NCI-H2227 (cell line): Measurements from ENCODE around the gene OTOP3.

Experiments
- DNase-seq: peaks from one replicate; lab custom pipeline; 2025; ENCODE audit not compliant: unreplicated experiment; lab: John Stamatoyannopoulos, UW

OTOP3 gene

GRCh38 chr17:74981318-74981978 is 45.8 kb downstream of the OTOP3 start:
- no peak for DNase-seq

- DNase-seq: peak; percentile 92
Measured at GRCh38 chr17:74981979-74982662, 46.4 kb downstream of the OTOP3 start.

DNA sequence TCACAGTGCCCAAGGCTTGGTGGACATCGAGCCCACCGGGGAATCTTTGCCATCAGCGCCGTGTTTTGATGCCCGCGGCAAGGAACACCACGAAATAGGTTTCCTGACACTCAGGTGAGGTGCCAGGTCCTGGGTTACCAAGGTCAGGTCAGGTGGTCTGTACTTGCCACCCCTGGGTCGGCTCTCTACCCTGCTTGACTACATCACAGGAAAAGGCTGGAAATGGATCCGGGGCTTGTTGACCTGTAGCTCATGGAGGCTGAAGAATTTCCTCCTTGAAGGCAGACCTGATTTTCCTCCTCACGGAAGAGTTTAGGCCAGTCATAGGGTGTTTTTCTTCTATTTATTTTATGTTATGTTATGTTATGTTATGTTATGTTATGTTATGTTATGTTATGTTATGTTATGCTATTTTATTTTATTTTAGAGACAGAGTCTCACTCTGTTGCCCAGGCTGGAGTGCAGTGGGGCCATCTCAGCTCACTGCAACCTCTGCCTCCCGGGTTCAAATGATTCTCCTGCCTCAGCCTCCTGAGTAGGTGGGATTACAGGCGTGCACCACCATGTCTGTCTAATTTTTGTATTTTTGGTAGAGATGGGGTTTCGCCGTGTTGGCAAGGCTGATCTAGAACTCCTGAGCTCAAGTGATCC is 47.1 kb downstream of the OTOP3 start:
- peak; percentile 36 for DNase-seq

DNA sequence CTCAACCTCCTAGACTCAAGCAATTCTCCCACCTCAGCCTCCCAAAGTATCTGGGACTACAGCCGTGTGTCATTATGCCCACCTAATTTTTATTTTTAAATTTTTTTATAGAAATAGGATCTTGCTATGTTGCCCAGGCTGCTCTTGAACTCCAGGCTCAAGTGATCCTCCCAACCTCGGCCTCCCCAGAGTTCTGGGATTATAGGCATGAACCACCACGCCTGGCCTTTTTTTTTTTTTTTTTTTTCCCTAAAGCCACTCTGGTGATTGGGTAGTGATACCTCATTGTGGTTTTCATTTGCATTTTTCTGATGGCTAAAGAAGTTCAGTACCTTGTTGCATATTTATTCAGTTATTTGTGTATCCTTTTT is 50.5 kb downstream of the OTOP3 start:
- no peak for DNase-seq

DNA sequence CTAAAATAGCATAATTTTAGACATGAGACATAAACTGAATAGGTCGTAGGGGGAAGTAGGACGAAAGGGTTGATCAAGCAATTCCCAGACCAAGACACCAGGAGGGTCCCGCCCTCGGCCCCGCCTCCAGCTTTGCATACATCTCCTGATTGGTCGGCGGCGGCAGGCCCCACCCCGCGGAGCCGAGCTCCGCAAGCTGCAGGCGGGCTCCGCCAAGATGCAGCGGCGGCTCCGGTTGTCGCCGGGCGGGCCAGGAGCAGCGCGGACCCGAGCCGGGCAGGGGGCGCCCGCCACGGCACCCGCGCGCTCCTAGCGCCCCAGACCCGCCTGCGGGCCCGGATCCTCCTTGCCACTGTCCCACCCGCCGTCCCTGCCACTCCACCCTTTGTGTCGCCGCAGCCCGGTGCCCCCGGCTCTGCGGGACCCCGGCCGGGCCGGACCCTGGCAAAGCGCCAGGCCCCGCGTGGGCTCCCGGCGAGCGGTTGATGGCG is 51.8 kb downstream of the OTOP3 start, which contains the start of gene CDR2L:
TSS of gene CDR2L (plus strand) at position 215 of the 491 bp plus-strand sequence. CDS start 412 bp downstream, outside the sequence.
- DNase-seq: peak; percentile 96

DNA sequence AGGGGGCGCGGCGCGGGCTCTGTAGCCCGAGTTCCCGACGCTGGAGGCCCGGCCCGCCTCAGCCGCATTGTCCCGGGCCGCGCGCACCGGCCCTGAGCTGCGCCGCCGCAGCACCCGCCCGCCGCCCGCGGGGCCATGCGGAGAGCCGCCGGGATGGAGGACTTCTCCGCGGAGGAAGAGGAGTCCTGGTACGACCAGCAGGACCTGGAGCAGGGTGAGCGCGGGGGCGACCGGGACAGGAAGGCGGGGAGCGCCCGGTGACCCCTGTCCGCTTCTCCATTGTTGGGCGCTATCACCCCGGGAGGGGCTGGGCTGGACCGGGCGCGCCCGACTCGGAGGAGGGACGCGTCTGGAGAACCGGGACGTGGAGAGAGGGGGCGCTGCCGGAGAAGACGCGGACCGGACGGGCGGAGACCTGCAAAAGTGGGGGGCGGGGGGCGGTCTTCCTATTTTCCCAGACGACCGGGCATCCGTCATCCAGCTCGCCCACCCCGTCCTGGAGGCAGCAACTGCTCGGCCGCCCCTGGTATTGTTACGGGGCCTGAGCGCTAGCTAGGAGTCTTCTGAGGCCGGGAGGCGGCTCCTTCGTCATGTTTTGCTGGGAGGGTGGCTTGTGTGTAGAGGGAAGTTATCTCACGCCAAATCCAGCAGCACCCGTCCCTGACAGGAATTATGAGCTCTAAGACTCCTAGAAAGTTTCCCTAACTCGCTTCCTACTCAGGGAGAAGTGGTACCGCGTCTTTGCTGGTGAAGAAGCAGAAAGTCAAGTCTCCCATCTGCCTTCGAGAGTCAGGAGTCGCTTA is 52.4 kb downstream of the OTOP3 start:
- peak; percentile 77 for DNase-seq

GRCh38 chr17:74990581-74991105 is 54.9 kb downstream of the OTOP3 start:
- DNase-seq: no peak

DNA sequence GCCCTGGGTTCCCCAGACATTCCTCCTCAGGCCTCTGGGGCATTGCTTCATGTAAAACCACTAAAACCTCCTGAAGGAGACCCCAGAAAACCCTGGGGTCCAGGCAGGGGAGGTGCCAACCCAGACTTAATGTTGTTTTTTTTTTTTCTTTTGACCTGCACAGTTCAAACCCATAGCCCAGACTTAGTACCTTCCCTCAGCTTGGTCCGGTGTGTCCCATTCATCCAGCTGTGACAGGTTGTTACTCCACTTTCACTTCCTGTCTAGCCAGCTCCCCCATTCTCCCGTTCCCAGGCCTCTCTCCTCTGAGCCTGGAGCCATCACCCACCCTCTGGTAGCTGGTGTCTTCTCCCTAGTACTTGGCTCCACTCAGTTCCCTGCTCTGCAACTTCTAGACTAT is 56.5 kb downstream of the OTOP3 start:
- DNase-seq: no peak

GRCh38 chr17:74994440-74994839 is 58.7 kb downstream of the OTOP3 start:
- DNase-seq: no peak

DNA sequence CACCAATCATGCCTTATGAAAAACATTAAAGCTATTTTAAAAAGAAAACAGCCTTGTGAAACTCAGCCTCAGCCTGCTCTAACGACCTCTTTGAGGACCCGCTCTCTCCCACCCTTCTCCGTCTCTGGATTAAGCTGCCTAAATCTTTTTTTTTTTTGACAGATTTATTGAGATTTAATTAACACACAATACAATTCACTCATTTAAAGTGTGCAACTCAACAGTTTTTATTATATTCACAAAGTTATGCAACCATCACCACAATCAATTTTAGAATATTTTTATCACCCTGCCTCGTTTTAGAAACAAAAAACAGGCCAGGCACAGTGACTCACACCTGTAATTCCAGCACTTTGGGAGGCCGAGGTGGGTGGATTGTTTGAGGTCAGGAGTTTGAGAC is 60.1 kb downstream of the OTOP3 start:
- no peak for DNase-seq

- DNase-seq: no peak
Measured at GRCh38 chr17:74998783-74999182, 63.1 kb downstream of the OTOP3 start.

DNA sequence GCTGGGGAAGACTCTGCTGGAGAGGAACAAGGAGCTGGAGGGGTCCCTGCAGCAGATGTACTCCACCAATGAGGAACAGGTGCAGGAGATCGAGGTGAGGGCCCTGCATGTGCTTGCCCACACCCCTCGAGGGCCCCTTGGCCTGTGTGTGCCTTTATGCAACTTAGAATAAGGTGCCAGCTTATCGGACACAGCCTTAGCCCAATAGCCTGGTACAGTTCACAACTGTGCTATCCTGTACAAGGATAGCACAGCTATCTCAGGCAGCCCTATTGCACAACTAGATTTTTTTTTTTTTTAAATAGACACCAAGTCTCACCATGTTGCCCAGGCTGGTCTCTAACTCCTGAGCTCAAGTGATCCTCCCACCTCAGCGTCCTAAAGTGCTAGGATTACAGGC is 63.8 kb downstream of the OTOP3 start:
- DNase-seq: no peak
